B cell (primary cell): Measurements from ENCODE around the gene UBE3C.

Source experiments
- CTCF ChIP-seq: fragments of 200-600 bp; IDR thresholded peaks from one replicate; pipeline ENCODE4 v1.8.0; 2022; ENCODE audit warnings: antibody characterized with exemption, mild to moderate bottlenecking
- EZH2 ChIP-seq: IDR thresholded peaks from 2 replicates; pipeline ENCODE4 v1.6.1; 2012; ENCODE audit warnings: borderline replicate concordance, low read depth, mild to moderate bottlenecking, moderate library complexity, low read length; ENCODE audit not compliant: insufficient read depth, poor library complexity, severe bottlenecking

- TF ChIP-seq CTCF, result no peak
- TF ChIP-seq EZH2, result no peak
Measured at GRCh38 chr7:157122800-157123495, 15.8 kb upstream of the UBE3C start.
